GM10248 (cell line): Measurements from ENCODE around the gene SEMA3F.

Experiments used
- CTCF ChIA-PET: fragments of 300-600 bp; sonication (Branson Sonifier 250); formaldehyde crosslinking; extraction: SDS; loops from one replicate; lab custom pipeline; 2021; ENCODE audit warnings: antibody characterized with exemption; lab: Yijun Ruan, JAX
- POLR2A ChIA-PET: fragments of 350-650 bp; sonication (Branson Sonifier 250); formaldehyde crosslinking; extraction: SDS; loops from one replicate; lab custom pipeline; 2020; ENCODE audit warnings: antibody characterized with exemption; lab: Yijun Ruan, JAX
- DNase-seq: peaks from one replicate; pipeline ENCODE4 v3.0.0; 2012; ENCODE audit errors: extremely low spot score
- TF ChIP-seq, protein P1 (sequence below): IDR thresholded peaks from 2 replicates; pipeline ENCODE4 v1.5.1; 2012; ENCODE audit warnings: mild to moderate bottlenecking, low read depth; ENCODE audit errors: extremely low read depth, missing control alignments, control extremely low read depth

SEMA3F gene

GRCh38 chr3:50154840-50155490, at the start of gene SEMA3F:
SEMA3F (plus strand) TSS chr3:50155324; CDS start chr3:50159623, 4,299 bp downstream.
- TF ChIP-seq, protein P1, sequence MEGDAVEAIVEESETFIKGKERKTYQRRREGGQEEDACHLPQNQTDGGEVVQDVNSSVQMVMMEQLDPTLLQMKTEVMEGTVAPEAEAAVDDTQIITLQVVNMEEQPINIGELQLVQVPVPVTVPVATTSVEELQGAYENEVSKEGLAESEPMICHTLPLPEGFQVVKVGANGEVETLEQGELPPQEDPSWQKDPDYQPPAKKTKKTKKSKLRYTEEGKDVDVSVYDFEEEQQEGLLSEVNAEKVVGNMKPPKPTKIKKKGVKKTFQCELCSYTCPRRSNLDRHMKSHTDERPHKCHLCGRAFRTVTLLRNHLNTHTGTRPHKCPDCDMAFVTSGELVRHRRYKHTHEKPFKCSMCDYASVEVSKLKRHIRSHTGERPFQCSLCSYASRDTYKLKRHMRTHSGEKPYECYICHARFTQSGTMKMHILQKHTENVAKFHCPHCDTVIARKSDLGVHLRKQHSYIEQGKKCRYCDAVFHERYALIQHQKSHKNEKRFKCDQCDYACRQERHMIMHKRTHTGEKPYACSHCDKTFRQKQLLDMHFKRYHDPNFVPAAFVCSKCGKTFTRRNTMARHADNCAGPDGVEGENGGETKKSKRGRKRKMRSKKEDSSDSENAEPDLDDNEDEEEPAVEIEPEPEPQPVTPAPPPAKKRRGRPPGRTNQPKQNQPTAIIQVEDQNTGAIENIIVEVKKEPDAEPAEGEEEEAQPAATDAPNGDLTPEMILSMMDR: no peak
- peak; percentile 92 for DNase-seq
- ChIA-PET CTCF (no interaction called here), POLR2A (no interaction called here)

DNA sequence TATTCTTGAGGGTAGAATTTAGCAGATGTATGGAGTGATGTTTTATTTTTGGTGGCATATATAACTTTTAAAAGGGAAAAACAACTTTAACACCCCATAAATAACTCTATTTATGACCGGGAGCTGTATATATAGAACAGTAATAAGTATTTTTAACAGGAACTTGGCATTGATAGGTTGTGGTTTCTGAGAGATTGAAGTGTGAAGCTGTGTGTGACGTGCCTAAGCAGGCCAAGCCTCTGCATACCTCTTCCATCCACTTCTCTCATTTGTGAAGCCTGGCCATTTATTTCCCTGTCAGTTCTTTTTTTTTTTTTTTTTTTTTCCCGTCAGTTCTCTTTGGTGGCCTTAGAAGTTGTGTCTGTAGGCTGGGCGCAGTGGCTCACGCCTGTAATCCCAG, 43.4 kb upstream of the SEMA3F start:
- CTCF ChIA-PET: interaction anchor here (1.4 to 5.3 kb wide), 3 partner anchors 9 to 135 kb away, joined by 3 to 28 read pairs (median 3); no protein-coding TSS in a partner anchor
- TF ChIP-seq, protein P1: no peak
- POLR2A ChIA-PET: no interaction called here
- DNase-seq: no peak

DNA sequence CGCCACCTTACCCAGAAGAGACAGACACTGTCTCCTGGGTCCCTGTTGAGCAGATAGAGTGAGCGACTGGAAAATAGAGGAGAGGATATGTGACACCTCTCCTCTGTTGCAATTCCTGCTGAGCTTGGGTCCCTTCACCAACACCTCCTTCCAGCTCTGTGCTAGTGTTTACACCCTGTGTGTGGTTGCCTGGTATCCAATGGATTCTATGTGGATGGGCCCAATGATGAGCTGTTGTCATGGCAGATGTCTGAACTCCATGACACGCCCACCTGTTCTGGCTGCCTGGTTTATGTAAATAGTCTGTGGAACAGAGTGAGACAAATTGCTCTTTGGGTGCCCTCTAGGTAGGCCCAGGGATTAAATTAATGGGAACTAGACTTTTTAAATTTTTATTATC, 42.7 kb upstream of the SEMA3F start:
- DNase-seq: no peak
- POLR2A ChIA-PET: no interaction called here
- TF ChIP-seq, protein P1: no peak
- CTCF ChIA-PET: interaction anchor here (1.3 to 1.5 kb wide), 3 partner anchors 9 to 134 kb away, joined by 3 to 10 read pairs (median 3); no protein-coding TSS in a partner anchor

- TF ChIP-seq, protein P1: no peak
- no peak for DNase-seq
- POLR2A ChIA-PET: no interaction called here
- CTCF ChIA-PET: interaction anchor here (1.4 to 2.0 kb wide), 2 partner anchors 78 to 109 kb away, joined by 3 to 12 read pairs; no protein-coding TSS in a partner anchor
Measured at GRCh38 chr3:50117120-50117519, 38.0 kb upstream of the SEMA3F start.

- TF ChIP-seq, protein P1: no peak
- DNase-seq: no peak
- POLR2A ChIA-PET: no interaction called here
- CTCF ChIA-PET: interaction anchor here (2.0 kb wide), 1 partner anchor 108 kb away, joined by 12 read pairs; no protein-coding TSS in a partner anchor
Measured at GRCh38 chr3:50118237-50118636, 36.9 kb upstream of the SEMA3F start.

DNA sequence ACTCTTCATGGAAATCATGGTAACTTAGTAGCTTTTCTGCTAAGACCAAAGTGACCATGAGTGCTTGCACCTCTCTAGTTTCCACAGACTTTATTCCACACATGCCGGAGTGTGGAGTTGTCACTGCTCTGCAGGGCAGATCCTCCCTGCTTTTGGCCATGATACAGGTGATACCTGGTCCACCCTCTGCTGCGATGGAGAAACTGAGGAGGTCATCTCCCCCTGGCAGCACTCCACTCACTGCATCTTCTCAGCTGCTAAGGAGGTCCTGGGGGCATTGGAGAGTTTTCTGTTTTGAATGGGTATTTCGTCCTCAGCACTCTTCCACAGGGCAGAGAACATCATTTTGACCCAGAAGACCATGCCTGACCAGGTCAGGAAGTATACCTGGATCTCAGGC, 35.3 kb upstream of the SEMA3F start:
- DNase-seq: no peak
- TF ChIP-seq, protein P1: no peak
- CTCF ChIA-PET: interaction anchor here (0.7 to 4.3 kb wide), 19 partner anchors 9 to 148 kb away, joined by 3 to 28 read pairs (median 4); no protein-coding TSS in a partner anchor
- POLR2A ChIA-PET: interaction anchor here (0.6 to 1.5 kb wide), 5 partner anchors 11 to 160 kb away, joined by 3 to 9 read pairs (median 3); no protein-coding TSS in a partner anchor
